ENCODE data around the gene CCR1.

DNA sequence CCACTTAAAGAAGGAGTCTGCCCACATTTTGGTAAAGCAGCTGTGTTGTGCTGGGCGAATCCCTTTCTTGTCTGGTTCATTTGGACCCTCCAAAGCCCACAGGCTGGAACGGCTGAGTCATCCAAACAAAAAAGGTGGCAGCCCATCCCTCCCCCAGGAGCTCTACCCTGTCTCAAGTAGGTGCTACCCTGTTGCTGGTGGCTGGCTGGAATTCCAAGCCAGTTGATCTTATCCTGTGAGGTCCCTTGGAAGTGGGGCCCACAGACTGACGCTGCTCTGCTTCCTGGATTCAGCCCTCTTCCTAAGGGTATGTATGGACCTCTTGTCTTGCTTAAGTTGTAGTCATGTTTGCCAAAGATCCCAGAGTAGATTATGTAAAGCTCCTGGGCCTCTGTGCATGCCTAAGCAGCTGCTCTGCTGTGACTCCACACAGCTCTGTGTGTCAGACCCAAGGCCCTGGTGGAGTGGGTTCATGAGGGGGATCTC, 44.5 kb downstream of the CCR1 start:
- TF ChIP-seq, protein P1, sequence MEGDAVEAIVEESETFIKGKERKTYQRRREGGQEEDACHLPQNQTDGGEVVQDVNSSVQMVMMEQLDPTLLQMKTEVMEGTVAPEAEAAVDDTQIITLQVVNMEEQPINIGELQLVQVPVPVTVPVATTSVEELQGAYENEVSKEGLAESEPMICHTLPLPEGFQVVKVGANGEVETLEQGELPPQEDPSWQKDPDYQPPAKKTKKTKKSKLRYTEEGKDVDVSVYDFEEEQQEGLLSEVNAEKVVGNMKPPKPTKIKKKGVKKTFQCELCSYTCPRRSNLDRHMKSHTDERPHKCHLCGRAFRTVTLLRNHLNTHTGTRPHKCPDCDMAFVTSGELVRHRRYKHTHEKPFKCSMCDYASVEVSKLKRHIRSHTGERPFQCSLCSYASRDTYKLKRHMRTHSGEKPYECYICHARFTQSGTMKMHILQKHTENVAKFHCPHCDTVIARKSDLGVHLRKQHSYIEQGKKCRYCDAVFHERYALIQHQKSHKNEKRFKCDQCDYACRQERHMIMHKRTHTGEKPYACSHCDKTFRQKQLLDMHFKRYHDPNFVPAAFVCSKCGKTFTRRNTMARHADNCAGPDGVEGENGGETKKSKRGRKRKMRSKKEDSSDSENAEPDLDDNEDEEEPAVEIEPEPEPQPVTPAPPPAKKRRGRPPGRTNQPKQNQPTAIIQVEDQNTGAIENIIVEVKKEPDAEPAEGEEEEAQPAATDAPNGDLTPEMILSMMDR (IDR thresholded peaks at IDR 0.05; ENCODE audit: low read depth, low read length) = no peak
- TF ChIP-seq POLR2A (IDR thresholded peaks at IDR 0.05; ENCODE audit: extremely low read depth, insufficient read length) = no peak
- TF ChIP-seq, protein P2, sequence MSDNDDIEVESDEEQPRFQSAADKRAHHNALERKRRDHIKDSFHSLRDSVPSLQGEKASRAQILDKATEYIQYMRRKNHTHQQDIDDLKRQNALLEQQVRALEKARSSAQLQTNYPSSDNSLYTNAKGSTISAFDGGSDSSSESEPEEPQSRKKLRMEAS (IDR thresholded peaks at IDR 0.05; ENCODE audit: low read depth, low read length) = no peak
